Neuronal stem cell (in vitro differentiated cells): ENCODE results near the gene ENTPD6.

Source experiments
- DNase-seq: peaks from one replicate; pipeline ENCODE4 v3.0.0-alpha.2; 2013; ENCODE audit warnings: low spot score
- H2AFZ ChIP-seq: one replicate; pipeline ENCODE4 v1.6.1; 2013; ENCODE audit warnings: mild to moderate bottlenecking, low read length, inconsistent platforms
- H2AK5ac ChIP-seq: 2 replicates; pipeline ENCODE4 v1.6.1; 2013; ENCODE audit warnings: low read depth, mild to moderate bottlenecking, inconsistent platforms, low read length, moderate library complexity, mixed read lengths
- H2BK120ac ChIP-seq: 2 replicates; pipeline ENCODE4 v1.6.1; 2013; ENCODE audit warnings: low read depth, mild to moderate bottlenecking, inconsistent platforms, low read length, moderate library complexity, mixed read lengths
- H2BK12ac ChIP-seq: one replicate; pipeline ENCODE4 v1.6.1; 2013; ENCODE audit warnings: low read length, inconsistent platforms
- H2BK15ac ChIP-seq: 2 replicates; pipeline ENCODE4 v1.6.1; 2013; ENCODE audit warnings: mild to moderate bottlenecking, low read length, inconsistent platforms, mixed read lengths
- H2BK5ac ChIP-seq: one replicate; pipeline ENCODE4 v1.6.1; 2013; ENCODE audit warnings: inconsistent platforms, mild to moderate bottlenecking, low read length, moderate library complexity
- H3K14ac ChIP-seq: one replicate; pipeline ENCODE4 v1.6.1; 2013; ENCODE audit warnings: low read length, inconsistent platforms
- H3K18ac ChIP-seq: 2 replicates; pipeline ENCODE4 v1.6.1; 2013; ENCODE audit warnings: low read length, inconsistent platforms
- H3K23ac ChIP-seq: 2 replicates; pipeline ENCODE4 v1.6.1; 2013; ENCODE audit warnings: low read depth, mild to moderate bottlenecking, mixed read lengths, low read length, inconsistent platforms; ENCODE audit not compliant: poor library complexity
- H3K27ac ChIP-seq: replicated peaks from 3 replicates; pipeline ENCODE4 v1.5.1; 2013; ENCODE audit warnings: low read length, inconsistent platforms
- H3K27me3 ChIP-seq, 3 experiments: 2 replicates each; pipeline ENCODE4 v1.6.1; 2013; ENCODE audit warnings: low read length in 3 of 3, mild to moderate bottlenecking in 2 of 3, inconsistent platforms in 1 of 3, low read depth in 1 of 3, mixed read lengths in 1 of 3, moderate library complexity in 1 of 3; ENCODE audit not compliant: control insufficient read depth in 3 of 3, insufficient read depth in 3 of 3
- H3K36me3 ChIP-seq, 2 donors: replicated peaks in 1 of 2; 2 replicates each; pipeline ENCODE4 v1.6.1; 2013; ENCODE audit warnings: low read length in 2 of 2; ENCODE audit not compliant: control insufficient read depth in 2 of 2, insufficient read depth in 2 of 2
- H3K4ac ChIP-seq: 2 replicates; pipeline ENCODE4 v1.6.1; 2013; ENCODE audit warnings: inconsistent platforms, mild to moderate bottlenecking, low read length, moderate library complexity
- H3K4me1 ChIP-seq, 2 donors: 1 replicate in 1 of 2; 2 replicates in 1 of 2; pipeline ENCODE4 v1.6.1; 2013; ENCODE audit warnings: low read length in 2 of 2, low read depth in 1 of 2; ENCODE audit not compliant: control insufficient read depth in 2 of 2, insufficient read depth in 1 of 2
- H3K4me2 ChIP-seq: one replicate; pipeline ENCODE4 v1.6.1; 2013; ENCODE audit warnings: mild to moderate bottlenecking, low read length, inconsistent platforms; ENCODE audit not compliant: insufficient read depth, poor library complexity, severe bottlenecking
- H3K4me3 ChIP-seq, 2 donors: 2 replicates each; pipeline ENCODE4 v1.5.1; 2013; ENCODE audit warnings: low read length in 2 of 2, mild to moderate bottlenecking in 2 of 2, inconsistent platforms in 1 of 2, moderate library complexity in 1 of 2
- H3K79me1 ChIP-seq: one replicate; pipeline ENCODE4 v1.6.1; 2013; ENCODE audit warnings: low read depth, mild to moderate bottlenecking, inconsistent platforms, low read length, moderate library complexity
- H3K9ac ChIP-seq: one replicate; pipeline ENCODE4 v1.6.1; 2013; ENCODE audit warnings: mild to moderate bottlenecking, low read depth, low read length, inconsistent platforms; ENCODE audit not compliant: poor library complexity
- H3K9me3 ChIP-seq, 2 donors: replicated peaks in 1 of 2; 2 replicates each; pipeline versions ENCODE3 to v1.6.1; 2013; ENCODE audit warnings: low read length in 2 of 2, mild to moderate bottlenecking in 2 of 2, inconsistent platforms in 1 of 2, low read depth in 1 of 2, mixed read lengths in 1 of 2, moderate library complexity in 1 of 2; ENCODE audit not compliant: control insufficient read depth in 2 of 2, insufficient read depth in 1 of 2
- H4K8ac ChIP-seq: one replicate; pipeline ENCODE4 v1.6.1; 2013; ENCODE audit warnings: low read depth, mild to moderate bottlenecking, inconsistent platforms, low read length, moderate library complexity
- H4K91ac ChIP-seq: one replicate; pipeline ENCODE4 v1.6.1; 2013; ENCODE audit warnings: low read length, low read depth, mild to moderate bottlenecking, inconsistent platforms; ENCODE audit not compliant: poor library complexity
- WGBS, 2 donors: extraction: QIAGEN DNeasy Blood & Tissue Kit; methylation state at CpG; one replicate each; pipeline ENCODE4 v1.1.7; 2013; ENCODE audit warnings: missing lambda C conversion rate in 2 of 2, mixed read lengths in 1 of 2; ENCODE audit not compliant: insufficient read length in 2 of 2, insufficient replicate concordance in 1 of 2; ENCODE audit errors: extremely low coverage in 2 of 2; 5-methylcytosine and 5-hydroxymethylcytosine counted together

ENTPD6 gene

DNA sequence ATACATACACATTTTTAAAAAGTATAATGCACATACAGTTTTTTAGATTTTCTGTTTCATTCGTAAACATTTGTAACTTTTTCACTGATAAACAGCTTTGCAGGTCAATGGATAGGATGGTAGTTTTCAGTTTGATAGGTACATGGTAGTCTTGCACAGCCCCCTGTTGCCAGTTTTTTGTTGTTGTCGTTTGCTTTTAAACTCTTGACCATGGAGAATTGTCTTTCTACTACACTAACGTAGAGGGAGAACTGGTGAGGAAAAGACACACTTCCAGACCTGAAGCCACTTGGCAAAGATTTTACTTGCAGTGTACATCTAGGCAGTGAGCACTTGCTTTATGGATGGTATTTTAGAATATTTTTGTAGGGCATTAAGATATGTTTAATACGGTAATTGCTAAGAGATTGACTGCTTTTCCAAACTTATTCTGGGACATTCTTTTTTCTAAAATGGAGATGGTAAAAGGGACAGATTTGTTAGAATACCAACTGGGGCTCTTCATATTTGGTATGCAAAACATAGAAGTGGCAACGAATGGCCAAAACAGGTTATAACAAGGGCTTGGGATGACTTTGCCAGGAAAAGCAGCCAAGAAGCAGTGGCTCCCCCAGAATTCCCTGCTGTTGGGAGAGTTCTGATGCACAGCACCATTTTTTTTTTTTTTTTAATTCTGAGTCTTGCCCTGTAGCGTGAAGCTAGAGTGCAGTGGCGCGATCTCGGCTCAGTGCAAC lies 53.9 kb downstream of the ENTPD6 start:
- Histone ChIP-seq H2BK15ac (no peak overlapping the region), H3K4me2 (peak overlapping the region; percentile 29), H2AK5ac (no peak overlapping the region), H2BK5ac (no peak overlapping the region), H4K91ac (no peak overlapping the region), H3K9me3 (no peaks in the 10 kb centered on the region), H3K14ac (no peak overlapping the region), H3K79me1 (peaks cover 5% of the 10 kb centered on the region), H4K8ac (no peak overlapping the region), H3K23ac (no peak overlapping the region), H3K36me3 (peaks cover 2 to 28% of the 10 kb centered on the region in 2 donors), H3K4me1 (peaks cover 19 to 31% of the 10 kb centered on the region in 2 donors), H2AFZ (no peak overlapping the region), H3K9ac (no peak overlapping the region), H3K4ac (no peak overlapping the region), H3K27me3 (peaks cover 0 to 13% (median 5%) of the 10 kb centered on the region in 3 experiments), H3K18ac (no peak overlapping the region), H3K4me3 (peak overlapping the region; percentile 47 to 90), H2BK120ac (no peak overlapping the region), H2BK12ac (no peak overlapping the region), H3K27ac (no peak overlapping the region)
- WGBS, 2 donors = no CpG with 5 or more reads among the region's 9 CpGs
- no peak for DNase-seq

- H2BK120ac ChIP-seq = no peak overlapping the region
- H2BK15ac ChIP-seq = no peak overlapping the region
- H3K23ac ChIP-seq = no peak overlapping the region
- peaks cover 5% of the 10 kb centered on the region for H3K79me1 ChIP-seq
- H2AK5ac ChIP-seq = no peak overlapping the region
- peaks cover 0 to 13% (median 5%) of the 10 kb centered on the region in 3 experiments for H3K27me3 ChIP-seq
- H2BK12ac ChIP-seq = no peak overlapping the region
- H3K27ac ChIP-seq = no peak overlapping the region
- H3K9ac ChIP-seq = no peak overlapping the region
- peaks cover 5 to 38% of the 10 kb centered on the region in 2 donors for H3K36me3 ChIP-seq
- no peak overlapping the region for H3K4ac ChIP-seq
- no peak overlapping the region for H4K8ac ChIP-seq
- H4K91ac ChIP-seq = no peak overlapping the region
- no peak overlapping the region for H2AFZ ChIP-seq
- H3K9me3 ChIP-seq = no peaks in the 10 kb centered on the region
- H3K14ac ChIP-seq = no peak overlapping the region
- no peak overlapping the region for H2BK5ac ChIP-seq
- no peak overlapping the region for H3K4me3 ChIP-seq
- DNase-seq = no peak
- no peak overlapping the region for H3K18ac ChIP-seq
- H3K4me2 ChIP-seq = no peak overlapping the region
- peaks cover 19 to 34% of the 10 kb centered on the region in 2 donors for H3K4me1 ChIP-seq
- WGBS, 2 donors = no CpG with 5 or more reads among the region's 3 CpGs
These were observed 55.0 kb downstream of the ENTPD6 start for GRCh38 chr20:25250508-25250907.

DNA sequence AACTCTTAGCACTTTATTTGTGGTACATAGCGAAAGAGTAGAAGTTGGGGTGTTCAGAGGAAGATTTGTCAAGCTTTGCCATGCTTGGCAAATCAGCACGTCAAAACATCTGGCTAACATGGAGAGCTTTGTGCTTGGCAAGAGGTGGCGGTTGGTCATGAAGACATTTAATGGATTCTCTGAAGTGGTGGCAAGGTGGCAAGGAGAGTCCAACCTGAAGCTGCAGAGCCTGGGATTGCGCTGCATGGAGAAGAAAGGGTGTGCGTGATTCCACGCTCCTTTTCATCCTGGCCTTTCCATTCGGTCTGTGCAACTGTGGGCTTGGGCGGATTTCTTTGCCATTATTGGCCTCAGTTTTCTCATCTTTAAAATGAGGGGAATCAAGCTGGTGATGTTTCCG lies 55.5 kb downstream of the ENTPD6 start:
- Histone ChIP-seq H3K9ac (no peak overlapping the region), H2BK5ac (no peak overlapping the region), H2AK5ac (no peak overlapping the region), H2BK15ac (no peak overlapping the region), H2BK12ac (no peak overlapping the region), H3K14ac (no peak overlapping the region), H3K27ac (no peak overlapping the region), H3K27me3 (peaks cover 0 to 13% (median 5%) of the 10 kb centered on the region in 3 experiments), H2BK120ac (no peak overlapping the region), H3K4me1 (peaks cover 19 to 34% of the 10 kb centered on the region in 2 donors), H4K8ac (no peak overlapping the region), H2AFZ (no peak overlapping the region), H3K4me2 (no peak overlapping the region), H3K4ac (no peak overlapping the region), H3K79me1 (peaks cover 5% of the 10 kb centered on the region), H3K36me3 (peaks cover 5 to 38% of the 10 kb centered on the region in 2 donors), H3K18ac (no peak overlapping the region), H4K91ac (no peak overlapping the region), H3K9me3 (no peaks in the 10 kb centered on the region), H3K23ac (no peak overlapping the region), H3K4me3 (no peak overlapping the region)
- DNase-seq = no peak
- no CpG with 5 or more reads among the region's 9 CpGs for WGBS, 2 donors

GRCh38 chr20:25251558-25251957 lies 56.0 kb downstream of the ENTPD6 start:
- H3K27ac ChIP-seq = no peak overlapping the region

More at GRCh38 chr20:25251558-25251957, 56.0 kb downstream of the ENTPD6 start:
- Histone ChIP-seq H2BK120ac (no peak overlapping the region), H3K23ac (no peak overlapping the region), H2AK5ac (no peak overlapping the region), H3K4ac (no peak overlapping the region), H3K4me2 (no peak overlapping the region), H2BK12ac (no peak overlapping the region), H3K36me3 (peaks cover 5 to 38% of the 10 kb centered on the region in 2 donors), H3K18ac (no peak overlapping the region), H4K8ac (no peak overlapping the region), H3K4me1 (peaks cover 19 to 34% of the 10 kb centered on the region in 2 donors), H4K91ac (no peak overlapping the region), H2BK15ac (no peak overlapping the region), H3K9ac (no peak overlapping the region), H2AFZ (no peak overlapping the region), H3K79me1 (peaks cover 5% of the 10 kb centered on the region), H2BK5ac (no peak overlapping the region), H3K14ac (no peak overlapping the region), H3K27me3 (peaks cover 0 to 8% (median 4%) of the 10 kb centered on the region in 3 experiments), H3K9me3 (no peaks in the 10 kb centered on the region), H3K4me3 (no peak overlapping the region)
- no CpG with 5 or more reads among the region's 4 CpGs for WGBS, 2 donors
- DNase-seq = no peak
